HepG2 (cell line): ENCODE measurements around the gene CAPZB. TPM values are rescaled to one million over a fixed set of nuclear protein-coding genes. Genes with fewer than 3 reads are reported as not detected.

Source experiments
- ELF4 ChIP-seq: sonication (generic); formaldehyde crosslinking; IDR thresholded peaks from 2 replicates; pipeline ENCODE4 v1.5.0; 2020; ENCODE audit warnings: missing genetic modification reagents, mild to moderate bottlenecking, moderate library complexity, borderline replicate concordance
- GATAD1 ChIP-seq: IDR thresholded peaks from 2 replicates; pipeline ENCODE4 v1.6.1; 2016; ENCODE audit warnings: missing genetic modification reagents, missing compliant biosample characterization
- GATAD2A ChIP-seq: IDR thresholded peaks from 2 replicates; pipeline ENCODE4 v1.6.1; 2016
- GFI1 ChIP-seq: sonication (generic); formaldehyde crosslinking; IDR thresholded peaks from 2 replicates; pipeline ENCODE4 v1.5.0; 2020; ENCODE audit warnings: missing genetic modification reagents, mild to moderate bottlenecking, borderline replicate concordance
- KDM2A ChIP-seq: sonication (generic); formaldehyde crosslinking; IDR thresholded peaks from 2 replicates; pipeline ENCODE4 v1.4.0; 2020; ENCODE audit warnings: low read depth, missing genetic modification reagents, borderline replicate concordance
- MED8 ChIP-seq: sonication (generic); formaldehyde crosslinking; IDR thresholded peaks from 2 replicates; pipeline ENCODE4 v1.8.1; 2023; ENCODE audit warnings: mild to moderate bottlenecking, missing genetic modification reagents; ENCODE audit not compliant: insufficient replicate concordance
- NFE2L2 ChIP-seq: fragments of 150-350 bp; IDR thresholded peaks from 2 replicates; pipeline ENCODE4 v1.6.1; 2014; ENCODE audit warnings: low read length
- NFYC ChIP-seq: IDR thresholded peaks from 2 replicates; pipeline ENCODE4 v1.6.1; 2016; ENCODE audit warnings: missing genetic modification reagents, missing compliant biosample characterization
- NR1H2 ChIP-seq: sonication (generic); formaldehyde crosslinking; IDR thresholded peaks from 2 replicates; pipeline ENCODE4 v1.8.1; 2022; ENCODE audit warnings: low read depth, missing genetic modification reagents, borderline replicate concordance
- POLR2AphosphoS5 ChIP-seq: IDR thresholded peaks from 2 replicates; pipeline ENCODE4 v1.6.1; 2012; ENCODE audit warnings: low read depth, low read length
- SAP130 ChIP-seq: IDR thresholded peaks from 2 replicates; pipeline ENCODE4 v1.6.1; 2016; ENCODE audit warnings: low read depth
- SPEN ChIP-seq: sonication (generic); formaldehyde crosslinking; IDR thresholded peaks from 2 replicates; pipeline ENCODE4 v1.5.1; 2020; ENCODE audit warnings: low read depth, mild to moderate bottlenecking, missing genetic modification reagents
- TBL1XR1 ChIP-seq: fragments of 150-350 bp; IDR thresholded peaks from 2 replicates; pipeline ENCODE4 v1.6.1; 2014; ENCODE audit warnings: borderline replicate concordance, low read length; ENCODE audit not compliant: partially characterized antibody
- ZFP41 ChIP-seq: sonication (generic); formaldehyde crosslinking; IDR thresholded peaks from 2 replicates; pipeline ENCODE4 v1.4.0; 2020; ENCODE audit warnings: mild to moderate bottlenecking, missing genetic modification reagents, borderline replicate concordance
- ZNF121 ChIP-seq: sonication (generic); formaldehyde crosslinking; IDR thresholded peaks from 2 replicates; pipeline ENCODE4 v1.5.0; 2020; ENCODE audit warnings: mild to moderate bottlenecking, missing genetic modification reagents
- ZNF224 ChIP-seq: sonication (generic); formaldehyde crosslinking; IDR thresholded peaks from 2 replicates; pipeline ENCODE4 v1.5.0; 2020; ENCODE audit warnings: mild to moderate bottlenecking, missing genetic modification reagents
- ZNF232 ChIP-seq: sonication (generic); formaldehyde crosslinking; IDR thresholded peaks from 2 replicates; pipeline ENCODE4 v1.4.0; 2020; ENCODE audit warnings: missing genetic modification reagents, borderline replicate concordance
- ZNF234 ChIP-seq: sonication (generic); formaldehyde crosslinking; conservative IDR thresholded peaks from 2 replicates; pipeline ENCODE4 v1.5.1; 2020; ENCODE audit warnings: mild to moderate bottlenecking, missing genetic modification reagents
- ZNF337 ChIP-seq: sonication (generic); formaldehyde crosslinking; IDR thresholded peaks from 2 replicates; pipeline ENCODE4 v1.5.1; 2020; ENCODE audit warnings: missing genetic modification reagents, low read depth, mild to moderate bottlenecking, borderline replicate concordance
- ZNF33A ChIP-seq: sonication (generic); formaldehyde crosslinking; IDR thresholded peaks from 2 replicates; pipeline ENCODE4 v1.5.1; 2020; ENCODE audit warnings: missing genetic modification reagents, mild to moderate bottlenecking, moderate library complexity, borderline replicate concordance
- ZNF556 ChIP-seq: sonication (generic); formaldehyde crosslinking; IDR thresholded peaks from 2 replicates; pipeline ENCODE4 v1.4.0; 2020; ENCODE audit warnings: mild to moderate bottlenecking, missing genetic modification reagents, borderline replicate concordance
- ZNF567 ChIP-seq: sonication (generic); formaldehyde crosslinking; IDR thresholded peaks from 2 replicates; pipeline ENCODE4 v1.8.1; 2023; ENCODE audit warnings: mild to moderate bottlenecking, missing genetic modification reagents, borderline replicate concordance
- ZNF644 ChIP-seq: IDR thresholded peaks from 2 replicates; pipeline ENCODE4 v1.6.1; 2016; ENCODE audit warnings: low read depth
- ZNF766 ChIP-seq: sonication (generic); formaldehyde crosslinking; IDR thresholded peaks from 2 replicates; pipeline ENCODE4 v1.5.0; 2020; ENCODE audit warnings: missing genetic modification reagents, borderline replicate concordance
- ZNF788 ChIP-seq: sonication (generic); formaldehyde crosslinking; IDR thresholded peaks from 2 replicates; pipeline ENCODE4 v1.5.0; 2020; ENCODE audit warnings: mild to moderate bottlenecking, missing genetic modification reagents, borderline replicate concordance
- polyA plus RNA-seq, 8 experiments: library from polyadenylated mRNA; depleted of rRNA in 3 of 8; stranded (reverse) in 7 of 8; unstranded in 1 of 8; fragments of >200 nt; fragmentation: Illumina TruSeq in 4 of 8; extraction: Trizol in 4 of 8; gene quantifications; 2 replicates each; pipeline versions ENCODE4 v1.2.1 to v1.2.3, GENCODE V29; 2011 to 2016; ENCODE audit warnings: low read depth in 4 of 8, missing spikeins in 1 of 8, mixed read lengths in 1 of 8; ENCODE audit not compliant: insufficient read depth in 1 of 8
- total RNA-seq, 5 experiments: library from RNA; depleted of rRNA; stranded (reverse); fragments of >200 nt; fragmentation: Illumina TruSeq; extraction: Trizol; gene quantifications; 2 replicates each; pipeline ENCODE4 v1.2.3, GENCODE V29; 2016; ENCODE audit warnings: low read depth in 1 of 5
- TF ChIP-seq, protein P1 (sequence below): sonication (generic); formaldehyde crosslinking; IDR thresholded peaks from 2 replicates; pipeline ENCODE4 v1.4.0; 2020; ENCODE audit warnings: mild to moderate bottlenecking, missing genetic modification reagents
- TF ChIP-seq, protein P2 (sequence below): IDR thresholded peaks from 2 replicates; pipeline ENCODE4 v1.6.1; 2016; ENCODE audit warnings: missing compliant biosample characterization, missing genetic modification reagents, borderline replicate concordance
- TF ChIP-seq, protein P3 (sequence below): sonication (generic); formaldehyde crosslinking; IDR thresholded peaks from 2 replicates; pipeline ENCODE4 v1.8.0; 2022; ENCODE audit warnings: mild to moderate bottlenecking, missing genetic modification reagents, borderline replicate concordance
- TF ChIP-seq, protein P4 (sequence below): sonication (generic); formaldehyde crosslinking; IDR thresholded peaks from 2 replicates; pipeline ENCODE4 v1.4.0; 2020; ENCODE audit warnings: missing genetic modification reagents; ENCODE audit errors: not compliant biosample characterization

The CAPZB gene
- total and polyA plus RNA-seq, 2 of the 13 experiments (the other 11 are each of a cell fraction or from before 2014, with no cell fraction given): 58.9 to 76.9 TPM

DNA sequence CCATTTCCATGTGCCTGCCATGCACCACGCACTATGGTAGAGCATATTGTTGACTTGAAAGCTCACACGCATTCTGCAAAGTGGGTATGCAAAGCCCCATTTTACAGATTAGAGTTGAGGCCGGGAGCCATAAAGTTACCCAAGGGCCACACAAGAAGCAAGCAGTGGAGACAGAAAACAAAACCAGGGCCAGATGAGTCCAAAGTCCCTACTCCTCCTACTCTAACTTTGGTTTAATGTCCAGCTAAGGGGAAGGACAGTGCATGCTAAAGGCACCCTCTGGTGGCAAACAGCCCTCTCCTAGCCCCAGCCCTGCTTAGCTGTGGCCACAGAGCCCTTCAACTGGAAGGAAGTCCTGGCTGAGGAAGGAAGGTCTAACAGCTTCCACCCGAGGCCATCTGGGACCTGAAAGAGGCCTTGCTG, 98.3 kb downstream of the CAPZB start (continued):
- TF ChIP-seq ZNF232 (no peak), ZNF121 (CRISPR knock-in tag) (peak; percentile 49), ZNF567 (no peak), ZNF556 (CRISPR knock-in tag) (no peak), ZNF337 (CRISPR knock-in tag) (no peak), SAP130 (CRISPR knock-in tag) (peak; percentile 63; the same call in 1 of the 2 replicates), TBL1XR1 (peak; percentile 38), NFYC (CRISPR knock-in tag) (no peak), GFI1 (CRISPR knock-in tag) (peak; percentile 87), NR1H2 (CRISPR knock-in tag) (no peak), ZNF224 (no peak), ZNF644 (CRISPR knock-in tag) (peak; percentile 83), ZNF33A (CRISPR knock-in tag) (no peak), GATAD1 (CRISPR knock-in tag) (peak; percentile 58), GATAD2A (peak; percentile 62), SPEN (CRISPR knock-in tag) (no peak), MED8 (CRISPR knock-in tag) (no peak), ZFP41 (CRISPR knock-in tag) (no peak), ZNF766 (CRISPR knock-in tag) (no peak), ZNF788 (peak; percentile 41; the same call in 1 of the 2 replicates), KDM2A (CRISPR knock-in tag) (peak; percentile 53; the same call in 1 of the 2 replicates), POLR2AphosphoS5 (no peak), ELF4 (no peak), ZNF234 (CRISPR knock-in tag) (no peak), NFE2L2 (no peak)
- TF ChIP-seq, protein P1, sequence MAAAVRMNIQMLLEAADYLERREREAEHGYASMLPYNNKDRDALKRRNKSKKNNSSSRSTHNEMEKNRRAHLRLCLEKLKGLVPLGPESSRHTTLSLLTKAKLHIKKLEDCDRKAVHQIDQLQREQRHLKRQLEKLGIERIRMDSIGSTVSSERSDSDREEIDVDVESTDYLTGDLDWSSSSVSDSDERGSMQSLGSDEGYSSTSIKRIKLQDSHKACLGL: no peak
- TF ChIP-seq, protein P2, sequence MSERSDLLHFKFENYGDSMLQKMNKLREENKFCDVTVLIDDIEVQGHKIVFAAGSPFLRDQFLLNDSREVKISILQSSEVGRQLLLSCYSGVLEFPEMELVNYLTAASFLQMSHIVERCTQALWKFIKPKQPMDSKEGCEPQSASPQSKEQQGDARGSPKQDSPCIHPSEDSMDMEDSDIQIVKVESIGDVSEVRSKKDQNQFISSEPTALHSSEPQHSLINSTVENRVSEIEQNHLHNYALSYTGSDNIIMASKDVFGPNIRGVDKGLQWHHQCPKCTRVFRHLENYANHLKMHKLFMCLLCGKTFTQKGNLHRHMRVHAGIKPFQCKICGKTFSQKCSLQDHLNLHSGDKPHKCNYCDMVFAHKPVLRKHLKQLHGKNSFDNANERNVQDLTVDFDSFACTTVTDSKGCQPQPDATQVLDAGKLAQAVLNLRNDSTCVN (CRISPR knock-in tag): no peak
- TF ChIP-seq, protein P3, sequence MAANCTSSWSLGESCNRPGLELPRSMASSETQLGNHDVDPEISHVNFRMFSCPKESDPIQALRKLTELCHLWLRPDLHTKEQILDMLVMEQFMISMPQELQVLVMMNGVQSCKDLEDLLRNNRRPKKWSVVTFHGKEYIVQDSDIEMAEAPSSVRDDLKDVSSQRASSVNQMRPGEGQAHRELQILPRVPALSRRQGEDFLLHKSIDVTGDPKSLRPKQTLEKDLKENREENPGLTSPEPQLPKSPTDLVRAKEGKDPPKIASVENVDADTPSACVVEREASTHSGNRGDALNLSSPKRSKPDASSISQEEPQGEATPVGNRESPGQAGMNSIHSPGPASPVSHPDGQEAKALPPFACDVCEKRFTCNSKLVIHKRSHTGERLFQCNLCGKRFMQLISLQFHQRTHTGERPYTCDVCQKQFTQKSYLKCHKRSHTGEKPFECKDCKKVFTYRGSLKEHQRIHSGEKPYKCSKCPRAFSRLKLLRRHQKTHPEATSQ (CRISPR knock-in tag): no peak
- TF ChIP-seq, protein P4, sequence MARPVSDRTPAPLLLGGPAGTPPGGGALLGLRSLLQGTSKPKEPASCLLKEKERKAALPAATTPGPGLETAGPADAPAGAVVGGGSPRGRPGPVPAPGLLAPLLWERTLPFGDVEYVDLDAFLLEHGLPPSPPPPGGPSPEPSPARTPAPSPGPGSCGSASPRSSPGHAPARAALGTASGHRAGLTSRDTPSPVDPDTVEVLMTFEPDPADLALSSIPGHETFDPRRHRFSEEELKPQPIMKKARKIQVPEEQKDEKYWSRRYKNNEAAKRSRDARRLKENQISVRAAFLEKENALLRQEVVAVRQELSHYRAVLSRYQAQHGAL: no peak
